ENCODE measurements around the gene PPFIA1.

- TF ChIP-seq CTCF (IDR thresholded peaks at IDR 0.05): no peak
- no peak for TF ChIP-seq POLR2A (IDR thresholded peaks at IDR 0.05)
Observed at GRCh38 chr11:70255477-70256116, 14.9 kb upstream of the PPFIA1 start.
